GM12878 (cell line): ENCODE results near the gene ANKRD37. TPM values are rescaled to one million over a fixed set of nuclear protein-coding genes. Genes with fewer than 3 reads are reported as not detected.

Experiments
- ATAC-seq: fragments of 200-7000 bp; cut with Tn5 transposase; 3 replicates; pipeline ENCODE4 v1.9.1; 2020; ENCODE audit warnings: mild to moderate bottlenecking, moderate library complexity
- BruUV-seq: library from RNA; stranded (reverse); fragments of 400-500 nt; replicated peaks from 2 replicates; lab custom pipeline; 2021; lab: Mats Ljungman, UMichigan
- CTCF ChIA-PET: fragments of 300-600 bp; sonication (Branson Sonifier 250); formaldehyde crosslinking; extraction: SDS; loops from one replicate; lab custom pipeline; 2021; ENCODE audit warnings: inconsistent platforms; lab: Yijun Ruan, JAX
- POLR2A ChIA-PET: fragments of 350-600 bp; formaldehyde crosslinking; extraction: SDS; loops from one replicate; lab custom pipeline; 2021; ENCODE audit warnings: inconsistent platforms; lab: Charles Lee
- RAD21 ChIA-PET: fragments of 300-600 bp; sonication (Branson Sonifier 250); formaldehyde crosslinking; loops from one replicate; lab custom pipeline; 2023; ENCODE audit warnings: antibody characterized with exemption; ENCODE audit not compliant: unreplicated experiment; lab: Charles Lee
- SMC1A ChIA-PET: fragments of 300-600 bp; sonication (Branson Sonifier 250); formaldehyde crosslinking; loops from one replicate; lab custom pipeline; 2023; ENCODE audit not compliant: unreplicated experiment, uncharacterized antibody; lab: Charles Lee
- DNase-seq: peaks from one replicate; pipeline ENCODE4 v3.0.0-alpha.2; 2011; ENCODE audit warnings: low read depth, low spot score
- FAIRE-seq: peaks from 3 replicates; lab custom pipeline; 2011; peaks lifted over from hg19 to GRCh38; lab: Jason Lieb, UNC
- H2AFZ ChIP-seq: 2 replicates; pipeline ENCODE4 v1.6.0; 2011; ENCODE audit warnings: low read depth, low read length, control low read depth; ENCODE audit not compliant: control insufficient read depth
- H3K27ac ChIP-seq: 2 replicates; pipeline ENCODE4 v1.5.1; 2011; ENCODE audit warnings: control low read depth; ENCODE audit not compliant: control insufficient read depth, insufficient read depth
- H3K27me3 ChIP-seq, 2 experiments: replicated peaks in 1 of 2; 2 replicates each; pipeline versions ENCODE4 v1.6.0 to v1.6.1; 2011; ENCODE audit warnings: low read length in 1 of 2; ENCODE audit not compliant: control insufficient read depth in 2 of 2, insufficient read depth in 2 of 2
- H3K36me3 ChIP-seq, 2 experiments: 2 replicates each; pipeline ENCODE4 v1.5.1; 2011; ENCODE audit warnings: low read length in 1 of 2; ENCODE audit not compliant: control insufficient read depth in 2 of 2, insufficient read depth in 2 of 2
- H3K4me1 ChIP-seq: 2 replicates; pipeline ENCODE4 v1.6.1; 2011; ENCODE audit warnings: mild to moderate bottlenecking, low read length, moderate library complexity, mixed read lengths; ENCODE audit not compliant: control insufficient read depth, insufficient read depth
- H3K4me2 ChIP-seq: 2 replicates; pipeline ENCODE4 v1.6.0; 2011; ENCODE audit warnings: control low read depth; ENCODE audit not compliant: control insufficient read depth, insufficient read depth
- H3K4me3 ChIP-seq: fragments of 200-600 bp; sonication (generic); 2 replicates; pipeline ENCODE4 v1.5.1; 2016
- H3K79me2 ChIP-seq: 2 replicates; pipeline ENCODE4 v1.6.0; 2011; ENCODE audit warnings: low read length; ENCODE audit not compliant: control insufficient read depth, insufficient read depth
- H3K9ac ChIP-seq: 2 replicates; pipeline ENCODE4 v1.8.0; 2011; ENCODE audit warnings: low read length, control low read depth, mixed read lengths; ENCODE audit not compliant: control insufficient read depth, insufficient read depth
- H3K9me3 ChIP-seq: replicated peaks from 3 replicates; pipeline ENCODE4 v1.5.1; 2011; ENCODE audit warnings: mild to moderate bottlenecking, low read length; ENCODE audit not compliant: control insufficient read depth, insufficient read depth
- H4K20me1 ChIP-seq: 2 replicates; pipeline ENCODE4 v1.6.0; 2011; ENCODE audit not compliant: control insufficient read depth, insufficient read depth
- ASH2L ChIP-seq: fragments of 300-600, 200-600 bp; sonication (generic); IDR thresholded peaks from 2 replicates; pipeline ENCODE4 v1.6.1; 2017; ENCODE audit warnings: low read depth, mild to moderate bottlenecking, borderline replicate concordance
- ATF7 ChIP-seq: fragments of 450-650 bp; IDR thresholded peaks from 2 replicates; pipeline ENCODE4 v1.6.1; 2016; ENCODE audit warnings: low read depth, mild to moderate bottlenecking
- ESRRA ChIP-seq: IDR thresholded peaks from 2 replicates; pipeline ENCODE4 v1.6.1; 2012; ENCODE audit warnings: mild to moderate bottlenecking, low read length, improper control_type of control experiment
- EZH2 ChIP-seq: IDR thresholded peaks from 2 replicates; pipeline ENCODE4 v1.6.1; 2012; ENCODE audit warnings: low read depth, mild to moderate bottlenecking, control low read depth, inconsistent platforms, low read length, borderline replicate concordance; ENCODE audit not compliant: control insufficient read depth
- IKZF1 ChIP-seq: fragments of 450-650 bp; conservative IDR thresholded peaks from 2 replicates; pipeline ENCODE4 v1.6.1; 2017; ENCODE audit warnings: antibody characterized with exemption, mild to moderate bottlenecking
- MTA3 ChIP-seq: IDR thresholded peaks from 2 replicates; pipeline ENCODE4 v1.6.1; 2012; ENCODE audit warnings: low read length, inconsistent platforms, borderline replicate concordance
- MYC ChIP-seq: IDR thresholded peaks from 2 replicates; pipeline ENCODE4 v1.6.1; 2011; ENCODE audit warnings: mild to moderate bottlenecking, low read length, moderate library complexity, inconsistent platforms; ENCODE audit not compliant: insufficient read depth, insufficient replicate concordance, insufficient read length, severe bottlenecking
- NR2F1 ChIP-seq: fragments of 450-650 bp; conservative IDR thresholded peaks from 2 replicates; pipeline ENCODE4 v1.6.1; 2017; ENCODE audit warnings: mild to moderate bottlenecking
- POLR2A ChIP-seq: IDR thresholded peaks from 2 replicates; pipeline ENCODE4 v1.6.1; 2011; ENCODE audit warnings: low read depth, mild to moderate bottlenecking, low read length
- RAD21 ChIP-seq: IDR thresholded peaks from 2 replicates; pipeline ENCODE4 v1.6.1; 2011; ENCODE audit warnings: mild to moderate bottlenecking, low read depth, low read length, moderate library complexity; ENCODE audit not compliant: insufficient read depth
- RAD51 ChIP-seq: fragments of 450-650 bp; IDR thresholded peaks from 2 replicates; pipeline ENCODE4 v1.6.1; 2016; ENCODE audit warnings: moderate library complexity, mild to moderate bottlenecking, inconsistent platforms
- RFX5 ChIP-seq: IDR thresholded peaks from 2 replicates; pipeline ENCODE4 v1.6.1; 2011; ENCODE audit warnings: low read depth, low read length, improper control_type of control experiment
- SUPT20H ChIP-seq: IDR thresholded peaks from 2 replicates; pipeline ENCODE4 v1.6.1; 2011; ENCODE audit warnings: low read depth, mild to moderate bottlenecking, low read length, moderate library complexity, borderline replicate concordance; ENCODE audit not compliant: control insufficient read depth
- TARDBP ChIP-seq: IDR thresholded peaks from 2 replicates; pipeline ENCODE4 v1.6.1; 2016; ENCODE audit warnings: borderline replicate concordance
- ZBED1 ChIP-seq: IDR thresholded peaks from 2 replicates; pipeline ENCODE4 v1.6.1; 2016; ENCODE audit warnings: borderline replicate concordance
- in situ Hi-C: fragments of 300-500 bp; cut with MboI; formaldehyde crosslinking; loops from 9 replicates; pipeline ENCODE4 v1.14.3; 2018; ENCODE audit warnings: mixed read lengths
- intact Hi-C: fragments of 100-400 bp; cut with micrococcal nuclease; formaldehyde crosslinking; loops from one replicate; pipeline ENCODE4 v1.14.2; 2022; ENCODE audit not compliant: unreplicated experiment
- polyA plus RNA-seq, 11 experiments: library from polyadenylated mRNA; depleted of rRNA in 4 of 11; unstranded in 6 of 11; stranded (reverse) in 5 of 11; fragments of >200 nt; fragmentation: Nextera tagmentation in 4 of 11; fragmentation: Illumina TruSeq in 1 of 11; extraction: Ambion mirVana in 4 of 11; extraction: Trizol in 1 of 11; gene quantifications; 1 replicate in 1 of 11; 2 replicates in 10 of 11; pipeline versions ENCODE4 v1.2.1 to v1.2.3, GENCODE V29; 2011 to 2016; ENCODE audit warnings: inconsistent platforms in 2 of 11, missing spikeins in 2 of 11, low read depth in 1 of 11
- total RNA-seq, 4 experiments: library from RNA; depleted of rRNA in 3 of 4; stranded (reverse); fragments of >200 nt in 3 of 4; fragmentation: Illumina TruSeq in 1 of 4; extraction: Trizol in 1 of 4; gene quantifications; 2 replicates each; pipeline versions ENCODE4 v1.2.1 to v1.2.3, GENCODE V29; 2013 to 2021
- TF ChIP-seq, protein P1 (sequence below): fragments of 450-650 bp; IDR thresholded peaks from 2 replicates; pipeline ENCODE4 v1.6.1; 2017; ENCODE audit warnings: borderline replicate concordance
- TF ChIP-seq, protein P2 (sequence below): fragments of 450-650 bp; IDR thresholded peaks from 2 replicates; pipeline ENCODE4 v1.6.1; 2016; ENCODE audit warnings: mild to moderate bottlenecking
- TF ChIP-seq, protein P3 (sequence below): fragments of 450-650 bp; formaldehyde crosslinking; IDR thresholded peaks from 2 replicates; pipeline ENCODE4 v1.4.0; 2022; ENCODE audit warnings: mild to moderate bottlenecking, moderate library complexity

The ANKRD37 gene
- total and polyA plus RNA-seq, 10 of the 15 experiments (the other 5 are each of a cell fraction or from before 2014, with no cell fraction given), result 10.6 to 67.9 (median 24.2) TPM

DNA sequence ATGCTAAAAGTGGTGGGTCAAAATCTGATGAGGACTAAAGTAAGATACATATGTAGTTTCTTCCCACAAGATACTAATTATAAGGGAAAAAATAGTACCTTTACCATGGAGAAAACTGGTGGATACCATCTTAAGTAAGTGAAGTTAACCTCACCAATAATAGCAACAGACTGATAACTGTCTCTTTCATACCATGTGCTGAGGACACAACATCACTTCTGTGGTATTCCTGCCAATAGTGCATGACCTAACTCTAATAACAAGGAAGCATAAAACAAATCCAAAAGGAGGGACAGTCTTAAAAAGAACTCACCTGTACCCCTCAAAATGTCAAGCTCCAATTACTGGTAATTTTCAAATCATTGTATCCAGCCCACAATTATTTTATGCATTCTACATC, 20.3 kb downstream of the ANKRD37 start:
- in situ Hi-C loops, result no loop called here
- no peak for ATAC-seq
- Histone ChIP-seq H3K4me3 (no peak overlapping the region), H3K9me3 (no peaks in the 10 kb centered on the region), H3K27ac (no peak overlapping the region), H3K27me3 (no peaks in the 10 kb centered on the region), H3K36me3 (peaks cover 0 to 32% of the 10 kb centered on the region in 2 experiments; a peak in 3 of 4 replicates), H2AFZ (no peak overlapping the region), H3K9ac (no peak overlapping the region), H4K20me1 (no peaks in the 10 kb centered on the region), H3K4me2 (no peak overlapping the region), H3K79me2 (no peaks in the 10 kb centered on the region), H3K4me1 (no peaks in the 10 kb centered on the region)
- SMC1A ChIA-PET, result interaction anchor here (1.5 kb wide), 1 partner anchor 14 kb away, joined by 3 read pairs; no protein-coding TSS in a partner anchor
- CTCF ChIA-PET, result interaction anchor here (0.6 to 1.2 kb wide), 3 partner anchors 11 to 220 kb away, joined by 3 to 4 read pairs (median 4); no protein-coding TSS in a partner anchor
- POLR2A ChIA-PET, result no interaction called here
- BruUV-seq, result no TSS peak
- intact Hi-C loops, result no loop called here
- RAD21 ChIA-PET, result interaction anchor here (0.6 to 1.0 kb wide), 2 partner anchors 9 to 10 kb away, joined by 3 read pairs; partner anchors contain the start of gene UFSP2
- no peak for DNase-seq
- FAIRE-seq, result no peak
- TF ChIP-seq RAD21 (no peak), ASH2L (no peak), ESRRA (no peak), MTA3 (no peak), MYC (no peak), ZBED1 (no peak), SUPT20H (no peak), TARDBP (no peak), RAD51 (no peak), POLR2A (no peak), EZH2 (no peak), IKZF1 (no peak), RFX5 (no peak), NR2F1 (no peak), ATF7 (no peak)
- TF ChIP-seq, protein P1, sequence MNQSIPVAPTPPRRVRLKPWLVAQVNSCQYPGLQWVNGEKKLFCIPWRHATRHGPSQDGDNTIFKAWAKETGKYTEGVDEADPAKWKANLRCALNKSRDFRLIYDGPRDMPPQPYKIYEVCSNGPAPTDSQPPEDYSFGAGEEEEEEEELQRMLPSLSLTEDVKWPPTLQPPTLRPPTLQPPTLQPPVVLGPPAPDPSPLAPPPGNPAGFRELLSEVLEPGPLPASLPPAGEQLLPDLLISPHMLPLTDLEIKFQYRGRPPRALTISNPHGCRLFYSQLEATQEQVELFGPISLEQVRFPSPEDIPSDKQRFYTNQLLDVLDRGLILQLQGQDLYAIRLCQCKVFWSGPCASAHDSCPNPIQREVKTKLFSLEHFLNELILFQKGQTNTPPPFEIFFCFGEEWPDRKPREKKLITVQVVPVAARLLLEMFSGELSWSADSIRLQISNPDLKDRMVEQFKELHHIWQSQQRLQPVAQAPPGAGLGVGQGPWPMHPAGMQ, result no peak
- TF ChIP-seq, protein P2, sequence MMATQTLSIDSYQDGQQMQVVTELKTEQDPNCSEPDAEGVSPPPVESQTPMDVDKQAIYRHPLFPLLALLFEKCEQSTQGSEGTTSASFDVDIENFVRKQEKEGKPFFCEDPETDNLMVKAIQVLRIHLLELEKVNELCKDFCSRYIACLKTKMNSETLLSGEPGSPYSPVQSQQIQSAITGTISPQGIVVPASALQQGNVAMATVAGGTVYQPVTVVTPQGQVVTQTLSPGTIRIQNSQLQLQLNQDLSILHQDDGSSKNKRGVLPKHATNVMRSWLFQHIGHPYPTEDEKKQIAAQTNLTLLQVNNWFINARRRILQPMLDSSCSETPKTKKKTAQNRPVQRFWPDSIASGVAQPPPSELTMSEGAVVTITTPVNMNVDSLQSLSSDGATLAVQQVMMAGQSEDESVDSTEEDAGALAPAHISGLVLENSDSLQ, result no peak
- TF ChIP-seq, protein P3, sequence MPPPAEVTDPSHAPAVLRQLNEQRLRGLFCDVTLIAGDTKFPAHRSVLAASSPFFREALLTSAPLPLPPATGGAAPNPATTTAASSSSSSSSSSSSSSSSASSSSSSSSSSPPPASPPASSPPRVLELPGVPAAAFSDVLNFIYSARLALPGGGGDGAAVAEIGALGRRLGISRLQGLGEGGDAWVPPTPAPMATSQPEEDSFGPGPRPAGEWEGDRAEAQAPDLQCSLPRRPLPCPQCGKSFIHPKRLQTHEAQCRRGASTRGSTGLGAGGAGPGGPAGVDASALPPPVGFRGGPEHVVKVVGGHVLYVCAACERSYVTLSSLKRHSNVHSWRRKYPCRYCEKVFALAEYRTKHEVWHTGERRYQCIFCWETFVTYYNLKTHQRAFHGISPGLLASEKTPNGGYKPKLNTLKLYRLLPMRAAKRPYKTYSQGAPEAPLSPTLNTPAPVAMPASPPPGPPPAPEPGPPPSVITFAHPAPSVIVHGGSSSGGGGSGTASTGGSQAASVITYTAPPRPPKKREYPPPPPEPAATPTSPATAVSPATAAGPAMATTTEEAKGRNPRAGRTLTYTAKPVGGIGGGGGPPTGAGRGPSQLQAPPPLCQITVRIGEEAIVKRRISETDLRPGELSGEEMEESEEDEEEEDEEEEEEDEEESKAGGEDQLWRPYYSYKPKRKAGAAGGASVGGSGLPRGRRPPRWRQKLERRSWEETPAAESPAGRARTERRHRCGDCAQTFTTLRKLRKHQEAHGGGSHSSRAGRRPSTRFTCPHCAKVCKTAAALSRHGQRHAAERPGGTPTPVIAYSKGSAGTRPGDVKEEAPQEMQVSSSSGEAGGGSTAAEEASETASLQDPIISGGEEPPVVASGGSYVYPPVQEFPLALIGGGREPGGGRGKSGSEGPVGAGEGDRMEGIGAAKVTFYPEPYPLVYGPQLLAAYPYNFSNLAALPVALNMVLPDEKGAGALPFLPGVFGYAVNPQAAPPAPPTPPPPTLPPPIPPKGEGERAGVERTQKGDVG (CRISPR knock-in tag), result no peak
